Caco-2 (cell line): ENCODE measurements around the gene ZFYVE9. TPM values are rescaled to one million over a fixed set of nuclear protein-coding genes. Genes with fewer than 3 reads are reported as not detected.

Source experiments
- BruUV-seq: library from RNA; stranded (reverse); fragments of 400-500 nt; replicated peaks from 2 replicates; lab custom pipeline; 2021; lab: Mats Ljungman, UMichigan
- CTCF ChIA-PET: fragments of 300-600 bp; sonication (Branson Sonifier 250); formaldehyde crosslinking; loops from one replicate; lab custom pipeline; 2022; ENCODE audit warnings: antibody characterized with exemption; lab: Charles Lee
- POLR2A ChIA-PET: fragments of 300-600 bp; sonication (Branson Sonifier 250); formaldehyde crosslinking; loops from one replicate; lab custom pipeline; 2022; ENCODE audit warnings: antibody characterized with exemption; lab: Charles Lee
- DNase-seq, 2 experiments: peaks; one replicate each; pipeline versions ENCODE4 v3.0.0 to v3.0.0-alpha.2; 2020 to 2022
- H3K27me3 ChIP-seq: replicated peaks from 2 replicates; pipeline ENCODE4 v1.6.0; 2011; ENCODE audit warnings: low read length; ENCODE audit not compliant: control insufficient read depth, insufficient read depth
- H3K36me3 ChIP-seq: 2 replicates; pipeline ENCODE4 v1.5.1; 2011; ENCODE audit warnings: low read length; ENCODE audit not compliant: control insufficient read depth, insufficient read depth
- H3K4me1 ChIP-seq: fragments of 250-450 bp; sonication (Bioruptor Pico); 2 replicates; pipeline ENCODE4 v1.5.1; 2020; ENCODE audit warnings: mild to moderate bottlenecking
- H3K4me3 ChIP-seq: 2 replicates; pipeline ENCODE4 v1.5.1; 2011; ENCODE audit warnings: low read depth, mild to moderate bottlenecking, control low read depth, low read length
- H3K9me3 ChIP-seq: fragments of 250-450 bp; sonication (Bioruptor Pico); 2 replicates; pipeline ENCODE4 v1.5.1; 2020; ENCODE audit warnings: mild to moderate bottlenecking, moderate library complexity
- H3K27ac Mint-ChIP-seq: one replicate; pipeline ENCODE4 v1.8.0; 2022; ENCODE audit warnings: mixed read lengths; ENCODE audit not compliant: unreplicated experiment
- H3K27me3 Mint-ChIP-seq: one replicate; pipeline ENCODE4 v1.8.0; 2022; ENCODE audit warnings: mixed read lengths; ENCODE audit not compliant: insufficient read depth, unreplicated experiment
- H3K36me3 Mint-ChIP-seq: one replicate; pipeline ENCODE4 v1.8.0; 2022; ENCODE audit warnings: mild to moderate bottlenecking, mixed read lengths; ENCODE audit not compliant: insufficient read depth, unreplicated experiment
- H3K4me1 Mint-ChIP-seq: one replicate; pipeline ENCODE4 v1.8.0; 2022; ENCODE audit warnings: low read depth, mixed read lengths; ENCODE audit not compliant: unreplicated experiment
- H3K4me3 Mint-ChIP-seq: one replicate; pipeline ENCODE4 v1.8.0; 2022; ENCODE audit warnings: mild to moderate bottlenecking, moderate library complexity, mixed read lengths; ENCODE audit not compliant: unreplicated experiment
- H3K9me3 Mint-ChIP-seq: one replicate; pipeline ENCODE4 v1.8.0; 2022; ENCODE audit warnings: mixed read lengths; ENCODE audit not compliant: unreplicated experiment
- intact Hi-C: fragments of 100-400 bp; cut with micrococcal nuclease; formaldehyde crosslinking; loops from one replicate; pipeline ENCODE4 v1.10.0; 2022; ENCODE audit not compliant: unreplicated experiment
- total RNA-seq: library from RNA; stranded (reverse); gene quantifications from 2 replicates; pipeline ENCODE4 v1.2.3, GENCODE V29; 2022
- TF ChIP-seq, protein P1 (sequence below), 2 experiments: fragments of 200-600 bp in 1 of 2; IDR thresholded peaks; 1 replicate in 1 of 2; 2 replicates in 1 of 2; pipeline versions ENCODE4 v1.5.1 to v1.8.0; 2011 to 2022; ENCODE audit warnings: antibody characterized with exemption in 1 of 2, control low read depth in 1 of 2, inconsistent platforms in 1 of 2, low read depth in 1 of 2, low read length in 1 of 2, mild to moderate bottlenecking in 1 of 2, moderate library complexity in 1 of 2; ENCODE audit not compliant: insufficient read depth in 1 of 2, severe bottlenecking in 1 of 2, unreplicated experiment in 1 of 2

ZFYVE9 gene
- total RNA-seq, 1 experiment from 2014 or later = 18.4 TPM

DNA sequence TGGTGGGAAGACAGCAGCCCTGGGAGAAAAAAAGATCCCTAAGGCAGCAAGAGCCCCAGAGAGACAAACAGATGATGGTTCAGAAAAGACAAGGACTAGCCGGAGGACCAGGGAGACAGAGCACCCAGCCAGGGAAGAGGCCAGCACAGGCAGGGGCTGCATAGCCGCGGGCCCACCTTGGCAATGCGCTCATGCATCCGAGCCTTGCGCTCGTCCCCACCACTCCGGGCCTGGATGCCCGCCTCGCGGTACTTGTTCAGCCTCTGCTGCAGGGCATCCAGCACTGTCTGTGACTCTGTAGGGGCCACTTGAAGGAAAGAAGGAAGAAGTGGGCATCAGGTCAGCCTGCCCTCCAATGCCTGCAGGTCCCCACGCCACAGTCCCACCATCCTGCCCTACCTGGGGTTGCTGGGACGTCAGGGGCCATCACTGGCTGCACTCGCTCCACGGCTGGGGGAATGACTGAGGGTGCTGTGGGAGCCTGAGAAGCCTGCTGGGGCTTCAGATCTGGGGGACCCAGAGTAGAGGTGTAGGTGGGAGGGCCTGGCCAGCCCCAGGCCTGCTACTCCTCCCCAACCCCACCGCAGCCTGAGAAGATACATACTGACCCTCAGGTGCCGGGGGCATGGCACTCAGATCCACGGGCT, 217.1 kb downstream of the ZFYVE9 start:
- Mint-ChIP-seq H3K4me3 (no peak overlapping the region), H3K4me1 (no peaks in the 10 kb centered on the region), H3K27ac (peak overlapping the region; percentile 55), H3K9me3 (no peaks in the 10 kb centered on the region), H3K27me3 (no peaks in the 10 kb centered on the region), H3K36me3 (peaks cover 68% of the 10 kb centered on the region)
- Histone ChIP-seq H3K27me3 (no peaks in the 10 kb centered on the region), H3K4me1 (no peaks in the 10 kb centered on the region), H3K9me3 (no peaks in the 10 kb centered on the region), H3K4me3 (no peak overlapping the region), H3K36me3 (peaks cover 3% of the 10 kb centered on the region)
- intact Hi-C loops = no loop called here
- DNase-seq = no peak
- TF ChIP-seq, protein P1, sequence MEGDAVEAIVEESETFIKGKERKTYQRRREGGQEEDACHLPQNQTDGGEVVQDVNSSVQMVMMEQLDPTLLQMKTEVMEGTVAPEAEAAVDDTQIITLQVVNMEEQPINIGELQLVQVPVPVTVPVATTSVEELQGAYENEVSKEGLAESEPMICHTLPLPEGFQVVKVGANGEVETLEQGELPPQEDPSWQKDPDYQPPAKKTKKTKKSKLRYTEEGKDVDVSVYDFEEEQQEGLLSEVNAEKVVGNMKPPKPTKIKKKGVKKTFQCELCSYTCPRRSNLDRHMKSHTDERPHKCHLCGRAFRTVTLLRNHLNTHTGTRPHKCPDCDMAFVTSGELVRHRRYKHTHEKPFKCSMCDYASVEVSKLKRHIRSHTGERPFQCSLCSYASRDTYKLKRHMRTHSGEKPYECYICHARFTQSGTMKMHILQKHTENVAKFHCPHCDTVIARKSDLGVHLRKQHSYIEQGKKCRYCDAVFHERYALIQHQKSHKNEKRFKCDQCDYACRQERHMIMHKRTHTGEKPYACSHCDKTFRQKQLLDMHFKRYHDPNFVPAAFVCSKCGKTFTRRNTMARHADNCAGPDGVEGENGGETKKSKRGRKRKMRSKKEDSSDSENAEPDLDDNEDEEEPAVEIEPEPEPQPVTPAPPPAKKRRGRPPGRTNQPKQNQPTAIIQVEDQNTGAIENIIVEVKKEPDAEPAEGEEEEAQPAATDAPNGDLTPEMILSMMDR (IDR thresholded peaks at IDR 0.05; ENCODE audit: insufficient read depth in 1 of 2, low read depth in 1 of 2, low read length in 1 of 2, severe bottlenecking in 1 of 2, unreplicated experiment in 1 of 2) = no peak
- CTCF ChIA-PET = no interaction called here
- BruUV-seq = no TSS peak
- POLR2A ChIA-PET = no interaction called here

DNA sequence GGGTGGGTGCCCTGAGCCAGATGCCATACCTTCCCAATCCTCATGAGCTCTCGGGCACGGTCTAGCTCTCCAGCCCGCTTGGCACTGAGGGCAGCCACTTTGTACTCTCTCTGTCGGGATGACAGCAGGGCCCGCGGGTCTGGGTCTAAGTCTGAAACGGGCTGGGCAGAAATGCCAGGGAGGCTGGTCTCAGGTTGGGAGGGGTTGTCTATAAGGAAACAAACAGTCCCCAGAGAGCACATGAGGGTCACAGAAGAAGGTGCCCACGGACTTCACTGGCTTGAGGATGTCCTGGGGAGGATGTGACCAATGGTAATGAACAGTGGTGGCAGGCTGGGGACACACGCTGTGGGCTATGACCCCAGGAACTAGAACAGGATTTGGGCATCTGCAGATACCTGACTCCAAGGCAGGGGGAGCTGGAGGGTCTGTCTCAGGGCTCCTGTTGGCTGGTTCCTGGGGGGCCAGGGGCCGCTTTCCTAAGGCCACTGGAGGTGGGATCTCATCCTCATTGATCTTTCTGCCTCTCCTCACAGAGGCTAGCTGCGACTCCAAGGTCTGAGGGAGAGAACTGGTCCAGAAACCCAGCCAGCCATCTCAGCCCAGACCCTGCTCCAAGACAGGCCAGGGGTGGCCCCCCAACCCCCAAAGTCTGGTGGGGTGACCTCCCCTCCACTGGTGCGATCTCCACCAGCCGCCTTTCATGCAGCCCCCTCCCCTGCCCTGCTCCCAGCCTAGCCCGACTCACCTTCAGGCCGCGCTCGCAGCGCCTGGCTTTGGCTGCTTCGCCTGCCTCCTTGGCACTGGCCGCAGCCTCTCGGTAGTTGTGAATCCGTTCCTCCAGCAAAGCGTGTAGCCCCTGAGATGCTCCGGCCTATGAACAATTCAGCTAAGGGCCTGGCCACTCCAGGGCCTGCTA, 218.0 kb downstream of the ZFYVE9 start:
- H3K27me3 Mint-ChIP-seq = no peaks in the 10 kb centered on the region
- no peak overlapping the region for H3K4me3 Mint-ChIP-seq
- ChIA-PET CTCF (no interaction called here), POLR2A (no interaction called here)
- TF ChIP-seq, protein P1 (IDR thresholded peaks at IDR 0.05; ENCODE audit: insufficient read depth in 1 of 2, low read depth in 1 of 2, low read length in 1 of 2, severe bottlenecking in 1 of 2, unreplicated experiment in 1 of 2) = no peak
- Histone ChIP-seq H3K9me3 (no peaks in the 10 kb centered on the region), H3K4me3 (no peak overlapping the region), H3K4me1 (no peaks in the 10 kb centered on the region), H3K27me3 (no peaks in the 10 kb centered on the region), H3K36me3 (peaks cover 3% of the 10 kb centered on the region)
- H3K36me3 Mint-ChIP-seq = peaks cover 66% of the 10 kb centered on the region
- H3K27ac Mint-ChIP-seq = no peak overlapping the region
- H3K9me3 Mint-ChIP-seq = no peaks in the 10 kb centered on the region
- H3K4me1 Mint-ChIP-seq = no peaks in the 10 kb centered on the region
- no TSS peak for BruUV-seq
- intact Hi-C loops = no loop called here
- DNase-seq = no peak

DNA sequence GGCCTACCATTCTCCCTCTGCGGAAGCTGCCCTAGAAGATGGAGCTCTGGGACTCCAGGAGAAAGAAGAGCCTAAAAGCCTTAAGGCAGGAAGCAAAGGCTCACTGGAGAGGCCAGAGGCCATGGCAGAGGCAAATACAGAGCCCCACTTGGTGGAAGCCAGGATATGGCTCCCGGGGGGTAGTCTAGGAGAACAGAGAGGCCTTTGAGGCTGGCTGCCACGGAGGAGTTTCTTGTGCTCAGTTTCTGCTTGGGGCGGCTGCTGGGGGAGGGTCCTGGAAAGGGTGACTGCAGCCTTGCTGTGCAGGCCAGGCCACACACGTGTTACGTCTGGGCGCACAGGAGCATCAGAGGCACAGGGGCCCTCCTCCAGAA, 218.7 kb downstream of the ZFYVE9 start:
- no peaks in the 10 kb centered on the region for H3K27me3 ChIP-seq
- no peak for DNase-seq
- no peaks in the 10 kb centered on the region for H3K4me1 Mint-ChIP-seq
- H3K9me3 ChIP-seq = no peaks in the 10 kb centered on the region
- no peaks in the 10 kb centered on the region for H3K4me1 ChIP-seq
- H3K36me3 Mint-ChIP-seq = peaks cover 66% of the 10 kb centered on the region
- H3K27ac Mint-ChIP-seq = no peak overlapping the region
- no peak overlapping the region for H3K4me3 Mint-ChIP-seq
- H3K4me3 ChIP-seq = no peak overlapping the region
- BruUV-seq = no TSS peak
- no peaks in the 10 kb centered on the region for H3K27me3 Mint-ChIP-seq
- intact Hi-C loops = no loop called here
- no peaks in the 10 kb centered on the region for H3K9me3 Mint-ChIP-seq
- peaks cover 3% of the 10 kb centered on the region for H3K36me3 ChIP-seq
- CTCF ChIA-PET = no interaction called here
- POLR2A ChIA-PET = no interaction called here
- TF ChIP-seq, protein P1 (IDR thresholded peaks at IDR 0.05; ENCODE audit: insufficient read depth in 1 of 2, low read depth in 1 of 2, low read length in 1 of 2, severe bottlenecking in 1 of 2, unreplicated experiment in 1 of 2) = no peak
